GM12874 (cell line): ENCODE measurements around the gene UBE2G1.

Experiments
- CTCF ChIP-seq: IDR thresholded peaks from 2 replicates; pipeline ENCODE4 v1.5.1; 2011; ENCODE audit warnings: low read depth, mild to moderate bottlenecking, control low read depth, low read length, moderate library complexity; ENCODE audit not compliant: insufficient read depth

Gene UBE2G1

GRCh38 chr17:4233668-4234258 lies 132.7 kb downstream of the UBE2G1 start:
- no peak for TF ChIP-seq CTCF

DNA sequence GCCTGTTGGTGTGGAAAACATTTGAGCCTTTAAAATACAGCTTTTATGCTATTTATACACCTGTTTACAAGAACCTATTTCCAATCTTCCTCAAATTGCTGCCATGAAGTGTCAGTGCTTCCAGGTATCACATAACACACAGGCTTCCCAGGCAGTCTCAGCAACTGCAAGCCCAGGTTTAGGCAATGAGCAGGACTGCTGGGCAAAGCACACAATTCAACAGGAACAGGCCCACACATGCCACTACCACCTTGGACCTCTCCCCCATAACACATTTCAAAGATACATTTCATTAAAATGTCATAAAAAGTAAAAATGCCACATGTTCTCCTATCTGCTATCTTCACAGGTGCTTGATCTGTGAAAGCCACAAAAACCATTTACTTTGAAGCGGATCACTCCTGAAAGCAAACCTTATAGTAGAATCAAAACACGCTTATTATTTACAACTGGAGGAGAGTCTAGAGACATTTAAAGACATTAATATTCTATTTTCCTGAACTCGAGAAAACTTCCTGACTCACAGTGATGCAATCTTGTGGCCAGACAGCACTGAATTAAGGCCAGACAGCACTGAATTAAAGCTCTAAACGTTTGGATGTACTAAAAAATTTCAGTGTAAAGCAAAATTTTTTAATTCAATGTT lies 134.2 kb downstream of the UBE2G1 start:
- TF ChIP-seq CTCF = no peak

DNA sequence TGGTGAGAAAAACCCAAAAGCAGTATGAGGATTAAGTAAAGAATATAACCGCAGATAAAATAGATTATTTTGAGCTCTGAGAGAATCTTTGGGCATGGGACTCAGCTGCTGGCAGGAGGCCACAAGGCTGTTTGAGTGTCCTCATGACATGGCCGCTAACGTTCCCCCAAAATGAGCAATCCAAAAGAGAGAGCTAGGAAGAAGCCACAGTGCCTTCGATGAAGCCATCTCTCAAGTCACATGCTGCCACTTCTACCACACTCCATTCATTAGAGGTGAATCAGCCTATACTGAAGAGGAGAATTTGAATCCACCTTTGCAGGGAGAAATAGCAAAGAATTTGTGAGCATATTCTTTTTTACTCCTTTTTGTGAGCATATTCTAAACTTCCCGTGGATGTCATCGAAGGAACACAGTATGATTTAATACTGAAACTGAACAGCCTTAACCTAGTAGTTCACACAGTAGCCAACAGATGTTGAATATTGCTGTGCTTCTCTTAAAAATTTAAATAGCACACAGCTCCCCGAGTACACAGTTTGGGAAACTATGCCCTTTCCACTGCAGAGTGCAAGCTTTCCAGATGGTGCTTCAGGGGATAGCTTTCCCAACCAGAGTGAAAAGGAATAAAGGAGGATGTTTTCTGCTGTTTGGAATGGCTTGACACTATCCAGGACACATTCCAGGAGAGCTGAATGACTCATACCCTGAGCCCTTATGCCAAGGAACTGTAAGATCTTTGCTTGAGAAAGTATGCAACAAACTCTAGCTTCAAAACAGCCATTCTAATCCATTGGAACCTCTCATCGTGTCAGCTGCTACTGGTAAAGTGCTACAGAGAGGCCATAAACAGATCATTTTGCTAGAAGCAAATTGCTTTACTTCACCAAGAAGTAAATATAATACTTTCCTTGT lies 136.6 kb downstream of the UBE2G1 start:
- no peak for TF ChIP-seq CTCF

DNA sequence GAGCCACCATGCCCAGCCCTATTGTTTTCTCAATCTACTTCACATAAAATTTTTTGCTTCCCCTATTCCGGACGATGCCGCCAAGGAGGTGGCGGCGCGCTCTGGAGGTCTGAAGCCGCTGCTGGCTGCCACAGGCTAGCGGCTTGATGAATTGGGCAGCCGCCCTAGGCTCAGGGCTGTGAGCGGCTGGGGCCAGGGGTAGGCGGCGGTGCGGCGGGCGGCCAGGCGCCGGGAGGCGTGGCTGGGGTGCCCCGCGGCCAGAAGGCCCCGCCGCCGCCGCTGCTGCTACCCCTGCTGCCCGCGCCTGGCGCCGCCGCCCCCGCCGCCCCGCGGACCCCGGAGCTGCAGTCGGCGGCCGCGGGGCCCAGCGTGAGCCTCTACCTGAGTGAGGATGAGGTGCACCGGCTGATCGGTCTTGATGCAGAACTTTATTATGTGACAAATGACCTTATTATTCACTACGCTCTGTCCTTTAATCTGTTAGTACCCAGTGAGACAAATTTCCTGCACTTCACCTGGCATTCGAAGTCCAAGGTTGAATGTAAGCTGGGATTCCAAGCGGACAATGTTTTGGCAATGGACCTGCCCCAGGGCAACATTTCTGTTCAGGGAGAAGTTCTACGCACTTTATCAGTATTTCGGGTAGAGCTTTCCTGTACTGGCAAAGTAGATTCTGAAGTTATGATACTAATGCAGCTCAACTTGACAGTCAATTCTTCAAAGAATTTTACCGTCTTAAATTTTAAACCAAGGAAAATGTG lies 144.4 kb downstream of the UBE2G1 start:
- TF ChIP-seq CTCF = no peak

- TF ChIP-seq CTCF = no peak
Measured at GRCh38 chr17:4221163-4221562, 145.3 kb downstream of the UBE2G1 start.

GRCh38 chr17:4220655-4221054 lies 145.8 kb downstream of the UBE2G1 start:
- TF ChIP-seq CTCF = no peak
